K562 (cell line): ENCODE results near the gene SOCS3. TPM values are rescaled to one million over a fixed set of nuclear protein-coding genes. Genes with fewer than 3 reads are reported as not detected.

ENCODE experiments used
- AFF1 ChIP-seq, 2 experiments: fragments of 450-650 bp; IDR thresholded peaks; 2 replicates each; pipeline ENCODE4 v1.6.1; 2018; ENCODE audit warnings: mild to moderate bottlenecking in 2 of 2, low read depth in 1 of 2; ENCODE audit not compliant: partially characterized antibody in 2 of 2
- GABPB2 ChIP-seq: fragments of 250-450 bp; sonication (Bioruptor Pico); conservative IDR thresholded peaks from 2 replicates; pipeline ENCODE4 v1.5.1; 2021; ENCODE audit warnings: mild to moderate bottlenecking
- HNRNPUL1 ChIP-seq: fragments of 200-400 bp; formaldehyde crosslinking; IDR thresholded peaks from 2 replicates; pipeline ENCODE4 v1.6.1; 2017; ENCODE audit warnings: low read length
- MECOM ChIP-seq: fragments of 250-450 bp; sonication (Bioruptor Pico); IDR thresholded peaks from 2 replicates; pipeline ENCODE4 v1.8.0; 2022; ENCODE audit warnings: inconsistent platforms
- MEF2D ChIP-seq: conservative IDR thresholded peaks from 2 replicates; pipeline ENCODE4 v1.6.1; 2016; ENCODE audit warnings: low read depth, missing genetic modification characterization, missing compliant biosample characterization
- MNT ChIP-seq, 2 experiments: fragments of 450-650 bp; conservative IDR thresholded peaks; 2 replicates each; pipeline ENCODE4 v1.6.1; 2017; ENCODE audit warnings: mild to moderate bottlenecking in 2 of 2, moderate library complexity in 2 of 2
- RBM22 ChIP-seq: fragments of 200-400 bp; formaldehyde crosslinking; IDR thresholded peaks from 2 replicates; pipeline ENCODE4 v1.6.1; 2018; ENCODE audit warnings: low read length, low read depth; ENCODE audit not compliant: poor library complexity, severe bottlenecking
- SPI1 ChIP-seq: IDR thresholded peaks from 2 replicates; pipeline ENCODE4 v1.6.1; 2011; ENCODE audit warnings: low read depth, low read length, control low read depth, borderline replicate concordance
- TGIF2 ChIP-seq: sonication (generic); formaldehyde crosslinking; IDR thresholded peaks from 2 replicates; pipeline ENCODE4 v1.8.1; 2022; ENCODE audit warnings: mild to moderate bottlenecking, missing genetic modification reagents, moderate library complexity
- TOE1 ChIP-seq, 2 experiments: fragments of 450-650 bp in 1 of 2; sonication (generic) in 1 of 2; formaldehyde crosslinking in 1 of 2; IDR thresholded peaks; 2 replicates each; pipeline versions ENCODE4 v1.7.1 to v1.8.0; 2016 to 2022; ENCODE audit warnings: borderline replicate concordance in 2 of 2, mild to moderate bottlenecking in 2 of 2, antibody characterized with exemption in 1 of 2, inconsistent platforms in 1 of 2, low read depth in 1 of 2, missing genetic modification reagents in 1 of 2, moderate library complexity in 1 of 2
- VEZF1 ChIP-seq: fragments of 200-800 bp; sonication (Bioruptor generic); IDR thresholded peaks from 2 replicates; pipeline ENCODE4 v1.6.1; 2017; ENCODE audit warnings: missing genetic modification characterization, missing compliant biosample characterization
- ZFP36 ChIP-seq: fragments of 150-350 bp; IDR thresholded peaks from 2 replicates; pipeline ENCODE4 v1.6.1; 2018; ENCODE audit warnings: low read length, low read depth; ENCODE audit not compliant: partially characterized antibody
- ZNF212 ChIP-seq: fragments of 450-650 bp; formaldehyde crosslinking; IDR thresholded peaks from 2 replicates; pipeline ENCODE4 v1.4.0; 2020; ENCODE audit warnings: mild to moderate bottlenecking
- polyA plus RNA-seq, 8 experiments: library from polyadenylated mRNA; depleted of rRNA in 4 of 8; stranded (reverse) in 5 of 8; unstranded in 3 of 8; fragments of >200 nt; fragmentation: Nextera tagmentation in 2 of 8; fragmentation: Illumina TruSeq in 1 of 8; extraction: Ambion mirVana in 2 of 8; extraction: Trizol in 1 of 8; gene quantifications; 2 replicates each; pipeline versions ENCODE4 v1.2.1 to v1.2.3, GENCODE V29; 2011 to 2014; ENCODE audit warnings: inconsistent platforms in 1 of 8, missing spikeins in 1 of 8
- total RNA-seq, 7 experiments: library from RNA; depleted of rRNA in 6 of 7; stranded (reverse); fragments of >200 nt in 6 of 7; fragmentation: Illumina TruSeq in 2 of 7; extraction: Trizol in 2 of 7; gene quantifications; 2 replicates each; pipeline versions ENCODE4 v1.2.1 to v1.2.3, GENCODE V29; 2011 to 2021; ENCODE audit warnings: low replicate concordance in 1 of 7
- TF ChIP-seq, protein P1 (sequence below): IDR thresholded peaks from 2 replicates; pipeline ENCODE4 v1.6.1; 2011; ENCODE audit warnings: borderline replicate concordance, low read depth, mild to moderate bottlenecking, moderate library complexity, low read length; ENCODE audit not compliant: insufficient read depth, poor library complexity, severe bottlenecking

SOCS3 gene
- total and polyA plus RNA-seq, 9 of the 15 experiments (the other 6 are each of a cell fraction or from before 2014, with no cell fraction given): 0.56 to 38.9 (median 13.7) TPM

- TF ChIP-seq RBM22 (no peak), SPI1 (0 out of 2 replicates have a peak, but pooled peaks have one; percentile 46), AFF1 (IDR thresholded peaks at IDR 0.05; ENCODE audit: low read depth in 1 of 2, partially characterized antibody in 2 of 2) (peak in 1 of 2 experiments; percentile 27), GABPB2 (CRISPR knock-in tag) (no peak), ZFP36 (peak; percentile 13), TOE1 (IDR thresholded peaks at IDR 0.05; ENCODE audit: borderline replicate concordance) (0 out of 2 replicates have a peak, but pooled peaks have one; percentile 52), TOE1 (CRISPR knock-in tag; IDR thresholded peaks at IDR 0.05; ENCODE audit: borderline replicate concordance, low read depth) (no peak), VEZF1 (peak; percentile 91), HNRNPUL1 (no peak), MECOM (CRISPR knock-in tag) (peak; percentile 45; the same call in 1 of the 2 replicates), TGIF2 (no peak), ZNF212 (CRISPR knock-in tag) (no peak), MNT (conservative IDR thresholded peaks at IDR 0.05) (peak in 1 of 2 experiments; percentile 17; a peak in 2 of 4 replicates), MEF2D (no peak)
- TF ChIP-seq, protein P1, sequence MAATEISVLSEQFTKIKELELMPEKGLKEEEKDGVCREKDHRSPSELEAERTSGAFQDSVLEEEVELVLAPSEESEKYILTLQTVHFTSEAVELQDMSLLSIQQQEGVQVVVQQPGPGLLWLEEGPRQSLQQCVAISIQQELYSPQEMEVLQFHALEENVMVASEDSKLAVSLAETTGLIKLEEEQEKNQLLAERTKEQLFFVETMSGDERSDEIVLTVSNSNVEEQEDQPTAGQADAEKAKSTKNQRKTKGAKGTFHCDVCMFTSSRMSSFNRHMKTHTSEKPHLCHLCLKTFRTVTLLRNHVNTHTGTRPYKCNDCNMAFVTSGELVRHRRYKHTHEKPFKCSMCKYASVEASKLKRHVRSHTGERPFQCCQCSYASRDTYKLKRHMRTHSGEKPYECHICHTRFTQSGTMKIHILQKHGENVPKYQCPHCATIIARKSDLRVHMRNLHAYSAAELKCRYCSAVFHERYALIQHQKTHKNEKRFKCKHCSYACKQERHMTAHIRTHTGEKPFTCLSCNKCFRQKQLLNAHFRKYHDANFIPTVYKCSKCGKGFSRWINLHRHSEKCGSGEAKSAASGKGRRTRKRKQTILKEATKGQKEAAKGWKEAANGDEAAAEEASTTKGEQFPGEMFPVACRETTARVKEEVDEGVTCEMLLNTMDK: peak; percentile 72
These were observed 721 bp upstream of the SOCS3 start (continued) for GRCh38 chr17:78360371-78361224.
